NOMO-1 treated with dmso at 0.1 percent for 144 hours (cell line): ENCODE data around the gene IL3RA.
"Not testable (repeated sequence)": the region's sequence is repeated elsewhere in the genome, so short reads cannot be mapped to it uniquely, and the experiment has no call there.

Experiments used
- DNase-seq: peaks from one replicate; lab custom pipeline; 2025; ENCODE audit not compliant: unreplicated experiment; lab: John Stamatoyannopoulos, UW

The IL3RA gene

DNA sequence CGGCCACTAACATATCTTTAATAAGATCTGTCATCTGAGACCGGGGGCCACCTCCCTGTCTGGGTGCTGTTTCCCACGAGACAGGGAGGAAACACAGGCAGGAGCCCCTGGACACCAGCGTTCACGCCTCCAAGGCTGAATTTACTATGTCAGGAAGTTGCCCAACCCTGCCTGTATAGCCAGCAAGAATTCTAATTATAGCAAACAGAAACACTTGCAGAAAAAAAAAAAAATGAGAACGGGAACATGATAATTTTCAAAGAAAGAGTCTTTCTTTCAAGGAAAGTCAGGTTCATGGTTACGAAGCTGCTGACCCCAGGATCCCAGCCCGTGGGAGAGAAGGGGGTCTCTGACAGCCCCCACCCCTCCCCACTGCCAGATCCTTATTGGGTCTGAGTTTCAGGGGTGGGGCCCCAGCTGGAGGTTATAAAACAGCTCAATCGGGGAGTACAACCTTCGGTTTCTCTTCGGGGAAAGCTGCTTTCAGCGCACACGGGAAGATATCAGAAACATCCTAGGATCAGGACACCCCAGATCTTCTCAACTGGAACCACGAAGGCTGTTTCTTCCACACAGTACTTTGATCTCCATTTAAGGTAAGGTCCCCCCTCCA lies at the start of gene IL3RA:
IL3RA (plus strand) TSS at position 455 of the 613 bp plus-strand sequence. CDS start 4,981 bp downstream, outside the sequence.
- DNase-seq = peak; percentile 72

DNA sequence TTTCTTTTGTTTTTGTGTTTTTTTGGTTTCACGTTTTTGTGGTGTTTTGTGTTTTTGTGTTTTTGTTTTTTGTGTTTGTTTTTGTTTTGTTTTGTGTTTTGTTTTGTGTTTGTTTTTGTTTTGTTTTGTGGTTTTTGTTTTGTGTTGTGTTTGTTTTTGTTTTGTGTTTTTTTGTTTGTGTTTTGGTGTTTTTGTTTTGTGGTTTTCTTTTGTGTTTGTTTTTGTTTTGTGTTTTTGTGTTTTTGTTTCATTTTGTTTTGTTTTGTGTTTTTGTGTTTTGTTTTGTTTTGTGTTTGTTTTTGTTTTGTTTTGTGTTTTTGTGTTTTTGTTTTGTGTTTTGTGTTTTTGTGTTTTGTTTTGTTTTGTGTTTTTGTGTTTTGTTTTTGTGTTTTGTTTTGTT lies 47.0 kb upstream of the IL3RA start:
- DNase-seq = no peak

DNA sequence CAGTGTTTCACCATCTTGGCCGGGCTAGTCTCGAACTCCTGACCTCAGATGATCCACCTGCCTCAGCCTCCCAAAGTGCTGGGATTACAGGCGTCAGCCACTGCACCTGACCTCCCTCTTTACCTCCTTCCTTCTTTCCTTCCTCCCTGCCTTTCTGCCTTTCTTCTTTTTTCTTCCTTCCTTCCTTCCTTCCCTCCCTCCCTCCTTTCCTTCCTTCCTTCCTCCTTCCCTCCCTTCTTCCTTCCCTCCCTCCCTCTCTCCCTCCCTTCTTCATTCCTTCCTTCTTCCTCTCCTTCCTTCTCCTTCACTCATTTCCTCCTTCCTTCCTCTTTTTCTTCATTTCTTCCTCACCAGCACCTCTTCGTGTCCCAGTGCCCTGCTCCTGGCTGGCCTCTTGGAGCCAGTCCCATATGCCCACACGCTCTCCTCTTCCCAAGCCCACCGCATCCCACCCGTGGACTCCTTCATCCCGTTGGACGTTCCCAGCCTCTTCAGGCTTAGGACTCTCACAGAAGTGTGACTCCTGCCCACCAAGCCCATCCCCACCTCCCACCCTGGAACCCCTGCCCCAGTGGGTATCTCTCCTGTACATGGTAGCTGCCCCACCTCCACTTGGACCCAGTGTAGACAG lies 45.4 kb upstream of the IL3RA start:
- no peak for DNase-seq

DNA sequence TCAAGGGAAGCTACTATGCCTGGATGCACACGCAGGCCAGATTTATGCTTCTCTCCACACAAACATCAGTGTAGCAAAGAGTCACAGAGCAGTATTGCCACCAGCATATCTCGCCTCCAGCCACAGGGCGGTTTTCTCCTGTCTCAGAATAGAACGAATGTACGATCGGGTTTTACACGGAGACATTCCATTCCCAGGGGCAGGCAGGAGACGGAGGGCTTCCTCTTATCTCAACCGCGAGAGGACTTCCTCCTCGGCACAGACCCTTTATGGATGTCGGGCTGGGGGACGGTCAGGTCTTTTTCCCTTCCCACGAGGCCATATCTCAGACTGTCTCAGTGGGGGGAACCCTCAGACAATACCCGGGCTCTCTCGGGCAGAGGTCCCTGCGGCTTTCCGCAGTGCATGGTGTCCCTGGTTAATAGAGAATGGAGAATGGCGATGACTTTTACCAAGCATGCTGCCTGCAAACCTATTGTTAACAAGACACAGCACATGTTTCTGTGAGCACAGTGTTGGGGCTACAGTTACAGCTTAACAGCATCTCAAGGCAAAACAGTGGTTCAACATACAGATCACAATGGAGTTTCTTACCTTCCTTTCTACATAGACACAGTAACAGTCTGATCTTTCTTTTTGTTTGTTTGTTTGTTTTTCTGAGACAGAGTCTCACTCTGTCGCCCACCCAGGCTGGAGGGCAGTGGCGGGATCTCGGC lies 43.9 kb upstream of the IL3RA start:
- DNase-seq = no peak

DNA sequence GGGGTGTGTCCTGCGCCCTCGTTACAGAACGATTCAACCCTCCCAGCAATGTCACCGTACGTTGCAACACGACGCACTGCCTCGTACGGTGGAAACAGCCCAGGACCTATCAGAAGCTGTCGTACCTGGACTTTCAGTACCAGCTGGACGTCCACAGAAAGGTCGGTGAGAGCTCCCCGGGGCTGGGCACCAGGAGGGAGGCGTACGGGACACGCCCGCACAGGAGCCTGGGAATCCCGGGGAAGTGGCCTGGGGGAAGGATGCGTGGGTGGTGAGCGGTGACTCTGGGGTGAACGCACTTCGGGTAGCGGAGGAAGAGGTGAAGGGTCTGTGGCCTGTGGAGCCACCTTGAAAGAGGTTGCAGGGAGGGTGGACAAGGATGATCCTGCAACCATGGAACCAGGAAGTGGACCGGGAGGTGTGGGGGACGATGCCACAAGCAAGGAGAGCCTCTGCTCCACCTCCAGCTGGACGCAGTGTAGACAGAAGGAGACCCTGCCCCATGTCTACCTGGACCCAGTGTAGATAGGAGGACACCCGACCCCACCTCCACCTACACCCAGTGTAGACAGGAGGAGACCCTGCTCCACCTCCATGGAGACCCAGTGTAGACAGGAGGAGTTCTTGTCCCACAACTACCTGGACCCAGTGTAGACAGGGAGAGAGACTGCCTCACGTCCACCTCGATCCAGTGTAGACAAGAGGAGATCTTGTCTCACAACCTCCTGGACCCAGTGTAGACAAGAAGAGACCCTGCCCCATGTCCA lies 42.1 kb upstream of the IL3RA start:
- DNase-seq = no peak

DNA sequence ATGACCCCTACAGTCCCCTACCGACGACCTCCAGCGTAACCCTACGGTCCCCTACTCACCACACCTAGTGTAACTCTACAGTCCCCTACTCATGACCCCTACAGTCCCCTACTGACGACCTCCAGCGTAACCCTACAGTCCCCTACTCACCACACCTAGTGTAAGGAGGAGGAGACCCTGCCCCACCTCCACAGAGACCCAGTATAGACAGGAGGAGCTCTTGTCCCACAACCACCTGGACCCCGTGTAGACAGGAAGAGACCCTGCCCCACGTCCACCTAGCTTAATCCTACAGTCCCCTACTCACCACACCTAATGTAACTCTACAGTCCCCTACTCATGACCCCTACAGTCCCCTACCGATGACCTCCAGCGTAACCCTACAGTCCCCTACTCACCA lies 41.0 kb upstream of the IL3RA start:
- DNase-seq = no peak

DNA sequence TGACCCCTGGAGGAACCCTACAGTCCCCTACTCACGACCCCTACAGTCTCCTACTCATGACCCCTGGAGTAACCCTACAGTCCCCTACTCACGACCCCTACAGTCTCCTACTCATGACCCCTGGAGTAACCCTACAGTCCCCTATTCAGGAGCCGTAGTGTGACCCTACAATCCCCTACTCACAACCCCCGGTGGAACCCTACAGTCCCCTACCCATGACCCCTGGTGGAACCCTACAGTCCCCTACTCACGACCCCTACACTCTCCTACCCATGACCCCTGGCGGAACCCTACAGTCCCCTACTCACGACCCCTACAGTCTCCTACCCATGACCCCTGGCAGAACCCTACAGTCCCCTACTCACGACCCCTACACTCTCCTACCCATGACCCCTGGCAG lies 39.0 kb upstream of the IL3RA start:
- DNase-seq = not testable (repeated sequence)

DNA sequence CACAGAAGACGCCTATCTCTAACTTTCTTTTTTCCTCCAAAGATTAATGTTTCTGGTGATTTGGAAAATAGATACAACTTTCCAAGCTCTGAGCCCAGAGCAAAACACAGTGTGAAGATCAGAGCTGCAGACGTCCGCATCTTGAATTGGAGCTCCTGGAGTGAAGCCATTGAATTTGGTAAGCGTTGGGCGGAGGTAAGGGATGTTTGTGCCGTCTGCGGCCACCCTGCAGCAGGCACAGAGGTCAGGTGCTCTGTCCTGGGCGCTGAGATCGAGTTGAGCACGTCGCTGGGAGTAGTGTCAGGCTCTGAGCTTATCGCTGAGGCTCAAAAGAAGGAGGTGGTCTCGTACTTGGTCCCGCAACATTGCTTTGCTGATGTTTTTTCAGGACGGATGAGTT lies 36.1 kb upstream of the IL3RA start:
- no peak for DNase-seq

DNA sequence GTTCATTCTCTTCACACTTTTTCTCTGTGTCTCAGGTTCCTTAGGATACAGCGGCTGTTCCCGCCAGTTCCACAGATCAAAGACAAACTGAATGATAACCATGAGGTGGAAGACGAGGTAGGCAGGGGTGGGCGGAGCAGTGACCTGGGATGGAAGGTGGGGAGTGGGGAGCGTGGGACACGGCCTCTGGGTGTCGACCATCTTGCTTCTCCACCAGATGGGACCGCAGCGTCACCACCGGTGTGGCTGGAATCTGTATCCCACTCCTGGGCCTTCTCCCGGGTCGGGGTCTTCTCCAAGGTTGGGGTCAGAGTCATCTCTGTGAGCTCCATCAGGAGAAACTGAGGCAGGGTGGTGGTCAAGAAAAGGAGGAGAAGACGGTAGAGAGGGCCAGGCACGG lies 31.2 kb upstream of the IL3RA start:
- DNase-seq = no peak

DNA sequence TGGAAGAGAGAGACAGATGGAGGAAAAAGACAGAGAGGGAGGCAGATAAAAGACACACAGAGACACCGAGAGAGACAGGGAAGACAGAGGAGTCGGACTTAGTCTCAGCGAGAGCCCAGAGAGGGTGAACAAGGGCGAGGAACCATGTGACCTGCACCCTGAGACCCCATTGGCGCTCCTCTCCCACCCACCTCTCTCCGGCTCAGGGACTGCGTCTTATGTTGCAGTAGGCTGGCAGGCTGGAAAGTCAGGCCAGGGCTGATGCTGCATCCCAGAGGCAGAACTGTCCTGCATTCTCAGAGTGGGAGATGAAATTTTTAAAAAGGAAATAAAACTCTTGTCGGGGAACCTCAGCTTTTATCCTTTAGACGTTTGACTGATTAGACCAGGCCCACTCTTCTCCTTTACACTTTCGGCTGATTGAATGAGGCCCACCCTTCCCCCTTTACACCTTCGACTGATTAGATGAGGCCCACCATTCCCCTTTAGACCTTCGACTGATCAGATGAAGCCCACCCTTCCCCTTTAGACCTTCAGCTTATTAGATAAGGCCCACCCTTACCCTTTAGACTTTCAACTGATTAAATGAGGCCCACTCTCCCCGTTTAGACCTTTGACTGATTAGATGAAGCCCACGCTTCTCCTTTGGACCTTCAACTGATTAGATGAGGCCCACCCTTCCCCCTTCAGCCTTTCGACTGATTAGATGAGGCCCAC lies 29.5 kb upstream of the IL3RA start:
- no peak for DNase-seq

DNA sequence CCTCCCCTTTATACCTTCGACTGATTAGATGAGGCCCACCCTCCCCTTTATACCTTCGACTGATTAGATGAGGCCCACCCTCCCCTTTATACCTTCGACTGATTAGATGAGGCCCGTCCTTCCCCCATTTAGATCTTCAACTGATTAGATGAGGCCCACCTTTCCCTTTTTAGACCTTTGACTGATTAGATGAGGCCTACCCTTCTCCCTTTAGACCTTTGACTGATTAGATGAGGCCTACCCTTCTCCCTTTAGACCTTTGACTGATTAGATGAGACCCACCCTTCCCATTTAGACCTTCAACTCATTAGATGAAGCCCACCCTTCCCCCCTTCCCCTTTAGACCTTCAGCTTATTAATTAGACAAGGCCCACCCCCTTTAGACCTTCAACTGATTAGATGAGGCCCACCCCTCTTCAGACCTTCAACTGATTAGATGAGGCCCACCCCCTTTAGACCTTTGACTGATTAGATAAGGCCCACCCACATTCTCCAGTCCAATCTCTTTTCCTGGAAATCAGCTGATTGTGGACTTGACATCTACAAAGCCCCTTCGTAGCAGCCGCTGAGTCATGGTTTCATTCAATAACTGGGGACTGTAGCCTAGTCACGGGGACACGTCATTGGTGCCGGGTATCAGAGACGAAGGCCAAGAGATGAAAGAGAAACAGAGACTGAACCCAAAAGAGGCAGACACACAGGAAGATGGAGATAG lies 28.8 kb upstream of the IL3RA start:
- no peak for DNase-seq

DNA sequence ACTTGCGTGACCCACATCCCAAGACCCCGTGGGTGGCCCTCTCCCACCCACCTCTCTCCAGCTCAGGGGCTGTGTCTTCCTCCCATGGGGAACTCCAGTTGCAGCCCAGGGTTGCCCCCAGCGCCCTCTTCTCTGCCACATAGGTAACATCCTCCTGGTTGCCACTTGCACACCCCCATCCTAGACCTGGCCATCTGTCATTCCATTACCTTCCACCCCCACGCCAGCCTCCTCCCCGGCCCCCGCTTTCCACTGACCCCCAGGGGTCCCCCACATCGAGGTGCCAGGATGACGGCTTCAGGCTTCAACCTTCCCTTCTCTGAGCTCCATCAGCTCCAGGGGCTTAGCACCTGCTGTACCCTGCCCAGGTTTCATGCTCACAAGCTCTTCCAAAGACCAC lies 28.1 kb upstream of the IL3RA start:
- DNase-seq = no peak

DNA sequence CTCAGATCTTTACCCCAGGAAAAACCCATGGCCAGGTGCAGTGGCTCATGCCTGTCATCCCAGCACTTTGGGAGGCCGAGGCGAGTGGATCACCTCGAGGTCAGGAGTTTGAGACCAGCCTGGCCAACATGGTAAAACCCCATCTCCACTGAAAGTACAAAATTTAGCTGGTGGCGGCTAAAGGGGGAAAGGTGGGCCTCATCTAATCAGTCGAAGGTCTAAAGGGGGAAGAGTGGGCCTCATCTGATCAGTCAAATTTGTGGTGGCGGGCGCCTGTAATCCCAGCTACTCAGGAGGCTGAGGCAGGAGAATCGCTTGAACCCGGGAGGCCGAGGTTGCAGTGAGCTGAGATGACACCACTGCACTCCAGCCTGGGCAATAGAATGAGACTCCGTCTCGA lies 27.7 kb upstream of the IL3RA start:
- DNase-seq = not testable (repeated sequence)

DNA sequence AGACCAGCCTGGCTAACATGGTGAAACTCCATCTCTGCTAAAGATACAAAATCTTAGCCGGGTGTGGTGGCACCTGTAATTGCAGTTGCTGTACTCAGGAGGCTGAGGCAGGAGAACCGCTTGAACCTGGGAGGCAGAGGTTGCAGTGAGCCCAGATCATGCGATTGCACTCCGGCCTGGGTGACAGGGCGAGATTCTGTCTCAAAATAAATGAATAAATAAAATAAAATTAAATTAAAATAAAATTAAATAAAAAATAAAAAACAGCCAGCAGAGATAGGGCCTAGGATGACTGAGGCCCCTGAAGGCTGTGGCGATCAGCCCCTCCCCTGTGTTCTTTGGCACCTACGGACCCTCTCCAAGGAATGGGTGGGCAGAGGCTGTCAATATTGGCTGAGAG lies 22.8 kb upstream of the IL3RA start:
- DNase-seq = no peak

DNA sequence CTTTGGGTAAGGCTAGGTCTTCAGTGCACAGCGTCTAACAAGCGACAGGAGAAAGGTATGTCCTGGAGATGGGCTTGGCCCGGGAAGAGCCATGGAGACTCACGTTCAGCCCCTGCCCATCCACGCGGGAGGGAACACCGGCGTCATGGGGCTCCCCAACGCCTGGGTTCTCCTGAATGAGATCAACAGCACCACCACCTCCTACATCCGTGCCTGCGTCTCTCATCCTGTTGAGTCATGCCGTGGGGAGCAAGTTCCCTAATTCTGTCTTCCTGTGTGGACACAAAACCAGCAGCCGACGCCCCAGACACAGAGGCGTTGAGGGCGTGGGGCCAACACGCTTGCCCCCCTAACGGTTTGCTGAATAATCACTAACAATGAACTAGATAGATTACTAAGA lies 20.1 kb upstream of the IL3RA start:
- peak; percentile 82 for DNase-seq

DNA sequence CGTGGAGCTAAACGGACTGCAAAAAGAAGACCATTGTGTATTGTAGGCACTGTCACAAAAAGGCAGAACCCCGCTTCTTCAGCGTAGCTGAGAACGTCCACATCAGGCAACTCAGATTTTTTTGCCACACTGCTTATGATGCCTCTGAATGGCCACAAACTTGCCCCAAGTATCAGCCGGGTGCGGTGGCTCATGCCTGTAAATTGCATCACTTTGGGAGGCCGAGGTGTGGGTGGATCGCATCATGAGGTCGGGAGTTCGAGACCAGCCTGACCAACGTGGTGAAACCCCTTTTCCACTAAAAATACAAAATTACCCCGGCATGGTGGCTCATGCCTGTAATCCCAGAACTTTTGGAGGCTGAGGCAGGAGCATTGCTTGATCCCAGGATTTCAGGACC lies 14.9 kb upstream of the IL3RA start:
- no peak for DNase-seq

DNA sequence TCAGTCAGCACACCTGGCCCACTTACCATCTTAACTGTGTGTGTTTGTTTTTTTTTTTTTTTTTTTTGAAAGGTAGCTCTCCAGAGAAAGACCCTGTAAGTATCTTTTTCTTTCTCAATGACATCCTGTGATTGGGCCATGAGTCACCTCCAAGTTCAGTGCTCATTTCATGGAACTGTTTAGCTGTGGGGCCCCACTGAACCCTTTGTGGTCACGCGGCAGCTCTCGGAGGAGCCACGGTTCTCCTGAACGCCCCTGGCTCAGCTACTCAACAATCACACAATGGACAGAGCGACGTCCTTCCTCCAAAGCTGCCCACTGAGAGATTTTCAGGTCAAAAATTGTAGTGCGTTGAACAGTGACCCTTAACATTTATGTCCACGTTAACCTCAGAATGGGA lies 14.2 kb upstream of the IL3RA start:
- DNase-seq = no peak

DNA sequence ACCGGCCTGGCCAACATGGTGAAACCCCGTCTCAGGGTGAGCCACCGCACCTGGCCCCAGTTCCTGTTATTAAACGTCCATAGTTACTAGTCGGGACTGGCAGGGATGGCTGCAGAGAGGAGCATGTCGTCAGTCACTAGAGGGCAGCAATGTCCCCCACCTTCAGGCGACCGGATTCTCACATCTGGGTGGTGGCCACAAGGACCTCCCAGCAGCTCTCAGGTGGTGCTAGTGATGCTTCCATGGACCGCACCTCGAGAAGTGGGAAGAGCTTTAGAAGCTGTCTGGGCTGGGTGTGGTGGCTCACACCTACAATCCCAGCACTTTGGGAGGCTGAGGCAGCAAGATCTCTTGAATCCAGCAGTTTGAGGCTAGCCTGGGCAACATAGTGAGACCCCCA lies 13.3 kb upstream of the IL3RA start:
- peak; percentile 82 for DNase-seq

DNA sequence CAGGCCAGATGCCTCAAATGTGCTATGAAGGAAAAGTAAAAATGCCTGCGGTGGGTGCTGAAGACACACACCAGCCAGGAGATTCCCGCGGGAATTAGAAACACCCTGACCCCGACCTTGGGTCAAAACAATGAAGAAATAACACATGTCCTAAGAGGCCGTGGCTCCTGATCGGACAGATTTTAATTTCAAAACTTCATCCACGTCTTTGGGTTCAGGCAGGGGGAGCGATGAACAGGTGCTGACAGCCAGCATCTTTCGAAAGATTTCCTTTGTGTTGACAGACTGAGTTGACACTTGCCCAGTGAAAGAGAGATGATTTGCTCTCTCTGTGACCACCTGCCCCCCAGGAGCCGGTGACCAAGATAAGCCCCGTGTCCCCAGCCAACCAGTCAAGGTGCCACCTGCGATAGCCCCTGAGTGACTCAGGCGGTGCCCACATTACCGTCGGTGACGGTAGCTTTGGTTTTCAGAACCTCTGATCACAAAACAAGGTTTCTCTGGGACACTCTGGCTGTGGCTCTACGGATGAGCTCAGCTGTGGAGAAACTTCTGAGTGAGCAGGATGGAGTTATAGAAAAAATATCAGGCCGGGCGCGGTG lies 11.0 kb upstream of the IL3RA start:
- no peak for DNase-seq

DNA sequence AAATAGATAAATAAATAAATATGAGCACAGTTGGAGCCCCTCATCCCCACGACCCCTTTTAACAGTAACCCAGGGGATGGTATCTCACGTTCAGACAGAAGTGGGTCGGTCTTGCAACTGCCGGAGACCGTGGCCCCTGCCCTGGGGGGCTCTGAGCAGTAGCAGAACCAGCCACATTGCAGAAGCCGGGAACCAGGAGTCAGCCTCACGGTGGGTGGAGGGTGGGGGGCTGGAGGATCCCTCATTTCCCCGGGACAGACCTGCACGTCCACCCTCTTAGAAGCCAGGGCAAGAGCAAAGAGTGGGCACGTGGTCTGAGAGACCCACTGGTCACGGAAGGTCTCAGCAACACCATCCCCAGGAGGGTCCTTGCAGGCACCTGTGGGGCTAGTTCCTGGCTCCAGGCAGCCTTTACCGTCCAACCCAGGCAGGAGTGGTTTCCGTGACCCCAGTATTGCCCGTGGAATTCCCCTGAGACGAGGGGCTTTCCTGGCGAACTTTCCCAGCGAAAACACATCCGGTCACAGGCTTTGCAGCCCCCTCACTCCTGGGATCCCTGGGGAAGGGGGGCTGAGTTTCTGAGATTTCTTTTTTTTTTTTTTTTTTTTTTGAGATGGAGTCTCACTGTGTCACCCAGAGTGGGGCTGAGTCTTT lies 8.8 kb upstream of the IL3RA start:
- no peak for DNase-seq
